ENCODE results near the gene KRT73.

DNA sequence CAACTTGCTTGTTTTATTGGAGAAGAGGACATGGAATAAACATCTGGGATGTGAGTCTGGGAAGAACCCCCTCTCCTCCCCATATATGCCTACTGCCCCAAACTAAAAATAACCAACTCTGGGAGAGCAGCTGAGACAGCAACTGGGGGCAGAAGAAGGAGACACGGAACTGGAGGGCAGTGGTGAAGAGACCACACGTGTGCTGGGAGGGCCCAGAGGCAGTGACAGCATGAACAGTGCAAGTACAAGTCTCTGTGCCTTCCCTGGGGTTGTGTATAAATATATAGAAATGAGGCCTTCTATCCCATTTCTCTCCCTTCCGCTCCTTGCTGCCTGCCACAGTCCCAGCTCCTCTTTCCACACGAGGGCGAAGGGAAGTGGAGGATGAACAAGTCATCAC lies 4.0 kb upstream of the KRT73 start:
- no peak for TF ChIP-seq POLR2A (IDR thresholded peaks at IDR 0.05)
- TF ChIP-seq, protein P1, sequence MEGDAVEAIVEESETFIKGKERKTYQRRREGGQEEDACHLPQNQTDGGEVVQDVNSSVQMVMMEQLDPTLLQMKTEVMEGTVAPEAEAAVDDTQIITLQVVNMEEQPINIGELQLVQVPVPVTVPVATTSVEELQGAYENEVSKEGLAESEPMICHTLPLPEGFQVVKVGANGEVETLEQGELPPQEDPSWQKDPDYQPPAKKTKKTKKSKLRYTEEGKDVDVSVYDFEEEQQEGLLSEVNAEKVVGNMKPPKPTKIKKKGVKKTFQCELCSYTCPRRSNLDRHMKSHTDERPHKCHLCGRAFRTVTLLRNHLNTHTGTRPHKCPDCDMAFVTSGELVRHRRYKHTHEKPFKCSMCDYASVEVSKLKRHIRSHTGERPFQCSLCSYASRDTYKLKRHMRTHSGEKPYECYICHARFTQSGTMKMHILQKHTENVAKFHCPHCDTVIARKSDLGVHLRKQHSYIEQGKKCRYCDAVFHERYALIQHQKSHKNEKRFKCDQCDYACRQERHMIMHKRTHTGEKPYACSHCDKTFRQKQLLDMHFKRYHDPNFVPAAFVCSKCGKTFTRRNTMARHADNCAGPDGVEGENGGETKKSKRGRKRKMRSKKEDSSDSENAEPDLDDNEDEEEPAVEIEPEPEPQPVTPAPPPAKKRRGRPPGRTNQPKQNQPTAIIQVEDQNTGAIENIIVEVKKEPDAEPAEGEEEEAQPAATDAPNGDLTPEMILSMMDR (IDR thresholded peaks at IDR 0.05): no peak
